HG03139 (cell line): Measurements from ENCODE around the gene ZC4H2.
A peak's percentile ranks its signal among the peaks of the same experiment; 100 is the strongest.
"Not testable (repeated sequence)": the region's sequence is repeated elsewhere in the genome, so short reads cannot be mapped to it uniquely, and the experiment has no call there.

Experiments used
- ATAC-seq: cut with Tn5 transposase; IDR thresholded peaks from one replicate; pipeline ENCODE4 v1.9.1; 2021; ENCODE audit not compliant: unreplicated experiment

ZC4H2 gene, protein sequence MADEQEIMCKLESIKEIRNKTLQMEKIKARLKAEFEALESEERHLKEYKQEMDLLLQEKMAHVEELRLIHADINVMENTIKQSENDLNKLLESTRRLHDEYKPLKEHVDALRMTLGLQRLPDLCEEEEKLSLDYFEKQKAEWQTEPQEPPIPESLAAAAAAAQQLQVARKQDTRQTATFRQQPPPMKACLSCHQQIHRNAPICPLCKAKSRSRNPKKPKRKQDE

DNA sequence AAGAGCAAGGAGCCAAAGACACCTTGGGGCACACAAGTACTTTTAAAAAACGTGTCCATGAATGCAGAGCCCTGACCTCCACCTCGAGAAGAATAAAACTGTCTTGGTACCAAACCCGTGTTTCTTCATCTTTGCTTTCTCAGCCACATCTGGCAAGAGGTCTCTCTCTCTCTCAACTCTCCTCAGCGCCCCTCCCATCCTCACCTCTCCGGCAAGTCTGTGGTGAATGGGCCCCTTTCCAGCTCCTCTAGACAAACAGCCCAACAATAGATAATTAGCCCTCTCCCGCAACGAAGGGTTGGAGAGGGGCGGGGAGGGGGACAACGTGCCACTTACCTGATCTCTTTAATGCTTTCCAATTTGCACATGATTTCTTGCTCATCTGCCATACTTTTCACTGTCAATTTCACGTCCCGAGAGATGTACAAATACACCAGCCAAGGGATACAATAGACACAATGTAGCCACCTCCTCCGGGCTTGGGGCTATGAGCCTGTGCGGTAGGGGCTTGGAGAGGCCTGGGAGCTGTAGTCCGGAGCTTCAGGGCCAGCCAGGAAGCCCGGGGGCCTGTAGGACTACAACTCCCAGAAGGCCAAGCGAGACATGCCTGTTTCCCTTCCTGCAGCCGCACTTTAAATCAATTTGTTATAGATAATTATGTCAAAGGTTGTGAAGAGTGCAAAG is at the start of gene ZC4H2:
Gene ZC4H2, minus strand, starts transcription at position 462 of the 684 bp plus-strand sequence. Its CDS starts 73 bp downstream, at position 389.
- ATAC-seq, result peak; percentile 99

DNA sequence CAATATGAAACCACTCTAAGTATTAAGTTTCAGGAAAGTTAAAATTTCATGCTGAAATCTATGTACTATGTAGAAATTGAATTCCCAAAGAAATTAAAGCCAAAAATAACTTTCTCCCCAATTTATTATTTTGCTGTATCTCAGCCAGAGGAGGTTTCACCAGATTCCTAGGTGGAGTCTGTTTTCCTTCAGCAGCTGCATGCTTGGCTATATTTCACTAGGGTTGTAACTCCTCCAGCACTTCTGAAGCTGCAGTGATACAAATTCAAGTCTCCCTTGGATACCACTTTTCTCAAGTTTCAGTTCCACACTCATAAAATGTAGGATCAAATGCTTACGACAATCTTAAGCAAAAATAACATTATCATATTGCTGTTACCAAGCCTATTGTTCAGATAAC is 41.2 kb upstream of the ZC4H2 start:
- no peak for ATAC-seq

- no peak for ATAC-seq
Measured at GRCh38 chrX:65014230-65014629, 38.0 kb upstream of the ZC4H2 start.

DNA sequence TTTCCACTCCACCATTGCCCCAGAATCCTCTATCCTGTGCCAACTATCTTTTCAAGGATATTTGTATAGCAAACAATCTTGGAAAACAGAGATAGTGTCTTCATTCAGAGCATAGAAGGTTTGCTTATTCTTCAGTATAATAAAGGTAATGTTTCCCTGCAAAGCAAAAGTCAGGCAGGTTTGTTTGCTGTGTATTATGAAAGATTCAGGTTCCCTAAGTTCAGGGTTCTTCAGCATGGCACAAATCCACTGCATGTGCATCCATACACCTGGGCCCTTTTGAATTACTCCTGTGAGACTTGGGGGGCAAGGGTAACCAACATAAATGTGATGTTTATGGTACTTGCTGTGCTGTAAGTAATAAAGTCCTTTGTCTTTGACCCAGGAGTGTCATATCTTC is 33.2 kb upstream of the ZC4H2 start:
- ATAC-seq, result no peak

DNA sequence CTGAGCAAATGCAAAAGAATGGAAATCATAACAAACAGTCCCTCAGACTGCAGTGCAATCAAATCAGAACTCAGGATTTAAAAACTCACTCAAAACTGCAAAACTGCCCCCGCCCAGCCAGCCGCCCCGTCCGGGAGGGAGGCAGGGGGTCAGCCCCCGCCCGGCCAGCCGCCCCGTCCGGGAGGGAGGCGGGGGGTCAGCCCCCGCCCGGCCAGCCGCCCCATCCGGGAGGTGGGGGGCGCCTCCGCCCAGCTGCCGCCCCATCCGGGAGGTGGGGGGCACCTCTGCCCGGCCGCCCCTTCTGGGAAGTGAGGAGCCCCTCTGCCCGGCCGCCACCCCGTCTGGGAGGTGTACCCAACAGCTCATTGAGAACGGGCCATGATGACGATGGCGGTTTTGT is 26.0 kb upstream of the ZC4H2 start:
- not testable (repeated sequence) for ATAC-seq

DNA sequence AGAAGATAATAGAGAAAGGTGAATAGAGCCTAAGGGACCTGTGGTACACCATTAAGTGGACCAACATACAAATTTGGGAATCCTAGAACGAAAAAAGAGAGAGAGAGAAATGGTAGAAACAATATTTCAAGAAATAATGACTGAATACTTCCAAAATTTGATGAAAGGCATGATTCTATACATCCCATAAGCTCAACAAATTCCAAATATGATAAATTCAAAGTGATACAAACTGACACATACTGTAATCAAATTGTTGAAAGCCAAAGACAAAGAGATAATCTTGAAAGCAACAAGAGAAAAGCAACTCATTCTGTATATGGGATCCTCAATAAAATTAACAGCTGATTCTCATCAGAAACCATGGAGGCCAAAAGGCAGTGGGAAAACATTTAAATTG is 20.6 kb upstream of the ZC4H2 start:
- ATAC-seq, result no peak

GRCh38 chrX:64994131-64994798 is 18.0 kb upstream of the ZC4H2 start:
- no peak for ATAC-seq

DNA sequence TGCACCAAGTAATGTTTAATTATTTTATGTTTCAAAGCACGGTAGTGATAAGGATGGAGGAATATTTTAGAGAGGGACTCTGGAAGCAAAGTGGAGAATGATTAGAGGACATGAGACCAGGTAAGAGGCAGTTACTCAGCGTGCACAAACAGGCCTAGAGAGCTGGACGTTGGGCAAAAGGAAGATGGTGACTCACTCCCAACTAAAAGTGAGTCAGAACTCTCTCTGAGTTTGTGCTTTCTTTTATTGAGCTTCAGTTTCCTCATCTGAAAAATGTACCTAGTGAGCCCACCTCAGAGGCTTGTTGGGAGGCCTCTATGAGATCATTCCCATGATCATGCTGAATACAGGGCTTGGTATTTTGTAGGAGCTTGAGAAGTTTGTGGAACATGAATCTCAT is 1.6 kb upstream of the ZC4H2 start:
- ATAC-seq, result no peak

GRCh38 chrX:64977051-64977450 is 801 bp upstream of the ZC4H2 start:
- ATAC-seq, result no peak

- ATAC-seq, result peak; percentile 15
Measured at GRCh38 chrX:64976673-64977040, 407 bp upstream of the ZC4H2 start.

DNA sequence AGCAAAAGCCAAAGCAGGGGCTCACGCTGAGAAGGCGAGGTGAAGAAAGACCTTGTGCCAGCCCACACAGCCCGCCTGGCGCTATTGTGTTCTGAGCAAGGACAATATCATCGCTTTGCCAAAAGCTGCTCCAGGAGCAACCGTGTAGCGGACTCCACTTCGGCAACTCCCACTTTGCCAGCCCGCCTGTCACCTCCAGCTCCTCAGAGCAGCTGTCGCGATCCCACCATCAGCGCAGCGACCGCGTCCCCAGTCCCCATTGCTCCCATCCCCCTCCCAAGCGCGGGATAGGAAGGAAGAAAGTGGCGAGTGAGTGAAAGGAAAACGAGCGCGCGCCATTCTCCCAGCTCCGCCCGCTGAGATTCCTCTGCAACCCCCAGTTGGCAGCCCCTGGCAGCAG is 759 bp downstream of the ZC4H2 start:
- no peak for ATAC-seq

- ATAC-seq, result no peak
Measured at GRCh38 chrX:64925480-64925879, 50.8 kb downstream of the ZC4H2 start.

DNA sequence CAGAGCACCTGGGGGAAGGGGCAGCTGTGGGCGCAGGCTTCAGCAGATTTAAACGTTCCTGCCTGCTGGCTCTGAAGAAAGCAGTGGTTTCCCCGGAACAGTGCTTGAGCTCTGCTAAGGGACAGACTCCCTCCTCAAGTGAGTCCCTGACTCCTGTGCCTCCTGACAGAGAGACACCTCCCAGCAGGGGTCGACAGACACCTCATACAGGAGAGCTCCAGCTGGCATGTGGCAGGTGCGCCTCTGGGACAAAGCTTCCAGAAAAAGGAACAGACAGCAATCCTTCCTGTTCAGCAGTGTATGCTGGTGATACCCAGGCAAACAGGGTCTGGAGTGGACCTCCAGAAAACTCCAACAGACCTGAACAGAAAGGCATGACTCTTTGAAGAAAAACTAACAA is 68.1 kb downstream of the ZC4H2 start:
- no peak for ATAC-seq

DNA sequence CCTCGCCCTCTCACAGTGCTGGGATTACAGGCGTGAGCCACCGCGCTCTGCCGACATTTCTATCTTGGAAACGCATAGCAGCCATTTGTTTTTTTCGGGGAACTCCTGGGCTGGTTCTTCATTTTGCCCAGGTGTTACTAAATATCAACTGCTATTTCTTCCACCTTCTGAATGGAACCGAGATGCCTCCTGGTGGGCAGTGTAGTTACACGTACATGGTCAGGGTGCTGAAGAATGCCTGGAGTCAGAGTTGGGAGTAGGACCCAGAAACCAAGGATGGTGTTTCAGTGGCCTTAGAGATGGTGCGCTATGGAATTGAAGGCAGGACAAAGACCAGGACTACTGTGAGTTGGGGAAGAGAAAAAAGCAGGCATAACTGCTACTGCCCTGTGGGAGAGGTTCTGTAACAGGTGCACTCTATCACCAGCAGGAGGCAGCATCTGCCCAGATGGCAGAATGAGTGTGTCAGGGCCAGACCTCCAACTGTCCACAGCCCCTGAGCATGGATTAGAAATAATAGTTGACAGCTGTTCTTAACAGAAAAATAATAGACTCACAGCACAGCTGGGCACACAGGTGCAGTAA is 81.7 kb downstream of the ZC4H2 start:
- ATAC-seq, result peak; percentile 86

DNA sequence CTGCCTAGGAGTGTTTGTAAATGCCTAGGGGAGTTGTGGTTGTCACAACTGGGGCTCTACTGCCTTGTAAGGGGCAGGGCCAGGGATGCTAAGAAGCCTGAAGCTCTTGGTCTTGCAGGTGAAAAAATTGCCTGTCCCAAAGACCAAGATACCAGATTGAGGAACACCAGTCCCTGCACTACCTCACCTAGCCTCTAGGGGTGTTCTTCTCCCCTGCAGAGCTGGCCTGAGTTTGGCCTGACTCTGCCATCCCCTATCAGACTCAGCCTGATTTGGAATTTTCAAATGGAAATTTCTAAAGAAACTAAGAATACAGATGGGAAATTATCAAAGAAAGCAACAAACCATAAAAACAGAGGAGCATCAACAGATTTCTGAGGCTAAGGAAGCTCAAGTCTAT is 90.4 kb downstream of the ZC4H2 start:
- ATAC-seq, result no peak

DNA sequence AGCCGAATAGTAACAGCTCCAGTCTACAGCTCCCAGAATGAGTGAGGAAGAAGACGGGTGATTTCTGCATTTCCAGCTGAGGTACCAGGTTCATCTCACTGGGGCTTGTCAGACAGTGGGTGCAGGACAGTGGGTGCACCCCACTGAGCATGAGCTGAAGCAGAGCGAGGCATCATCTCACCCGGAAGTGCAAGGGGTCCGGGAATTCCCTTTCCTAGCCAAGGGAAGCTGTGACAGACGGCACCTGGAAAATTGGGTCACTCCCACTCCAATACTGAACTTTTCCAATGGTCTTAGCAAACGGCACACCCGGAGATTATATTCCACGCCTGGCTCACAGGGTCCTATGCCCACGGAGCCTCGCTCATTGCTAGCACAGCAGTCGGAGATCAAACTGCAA is 97.5 kb downstream of the ZC4H2 start:
- ATAC-seq, result not testable (repeated sequence)

DNA sequence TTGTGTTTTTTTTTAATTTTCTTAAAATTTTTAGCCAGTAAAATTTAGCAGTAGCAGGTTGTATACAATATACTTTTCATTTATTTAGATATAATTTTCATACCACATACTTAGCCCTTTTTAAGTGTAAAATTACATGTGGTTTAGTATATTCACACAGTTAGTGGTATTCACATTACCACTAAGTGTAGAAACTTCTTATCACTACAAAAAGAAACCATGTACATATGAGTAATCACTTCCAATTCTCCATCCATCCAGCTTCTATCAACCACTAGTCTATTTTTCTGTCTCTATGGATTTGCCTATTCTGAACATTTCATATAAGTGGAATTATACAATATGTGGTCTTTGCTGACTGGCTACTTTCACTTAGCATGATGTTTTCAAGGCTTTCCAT is 109.0 kb downstream of the ZC4H2 start:
- no peak for ATAC-seq
